Fibroblast of lung (primary cell): ENCODE measurements around the gene GCA.

Experiments used
- CTCF ChIP-seq, 2 donors: IDR thresholded peaks in 1 of 2; conservative IDR thresholded peaks in 1 of 2; 1 replicate in 1 of 2; 2 replicates in 1 of 2; pipeline ENCODE4 v1.5.1; 2011 to 2012; ENCODE audit warnings: low read length in 2 of 2, control low read depth in 1 of 2, inconsistent platforms in 1 of 2, low read depth in 1 of 2, mild to moderate bottlenecking in 1 of 2
- EZH2 ChIP-seq: IDR thresholded peaks from 2 replicates; pipeline ENCODE4 v1.5.1; 2012; ENCODE audit warnings: low read length, control low read depth, mild to moderate bottlenecking; ENCODE audit errors: missing control alignments

- TF ChIP-seq CTCF (conservative IDR thresholded peaks at IDR 0.05 in 1 of 2, IDR thresholded peaks at IDR 0.05 in 1 of 2; ENCODE audit: low read depth in 1 of 2, low read length in 2 of 2), result no peak
- no peak for TF ChIP-seq EZH2
Measured at GRCh38 chr2:162369551-162369950, 25.6 kb downstream of the GCA start.
